Lung (tissue), 12 donors: ENCODE data around the gene NBEA. TPM values are rescaled to one million over a fixed set of nuclear protein-coding genes. Genes with fewer than 3 reads are reported as not detected.
"Not testable (repeated sequence)": the region's sequence is repeated elsewhere in the genome, so short reads cannot be mapped to it uniquely, and the experiment has no call there.

Experiments
- ATAC-seq: fragments of 200-7000 bp; cut with Tn5 transposase; one replicate; pipeline ENCODE4 v1.9.1; 2020; ENCODE audit warnings: moderate number of reproducible peaks; ENCODE audit not compliant: insufficient read depth, low FRiP score
- DNase-seq, 3 donors: peaks; one replicate each; pipeline ENCODE4 v3.0.0-alpha.2; 2013 to 2017
- H3K27ac ChIP-seq, 2 donors: one replicate each; pipeline ENCODE4 v1.5.1; 2013; ENCODE audit warnings: mild to moderate bottlenecking in 2 of 2, moderate library complexity in 2 of 2, control low read depth in 1 of 2, inconsistent platforms in 1 of 2, low read depth in 1 of 2, low read length in 1 of 2
- H3K27me3 ChIP-seq, 3 donors: one replicate each; pipeline ENCODE4 v1.5.1; 2013; ENCODE audit warnings: low read length in 2 of 3; ENCODE audit not compliant: control insufficient read depth in 3 of 3, insufficient read depth in 3 of 3
- H3K36me3 ChIP-seq, 4 donors: one replicate each; pipeline ENCODE4 v1.5.1; 2013; ENCODE audit warnings: low read length in 4 of 4, mild to moderate bottlenecking in 1 of 4, moderate library complexity in 1 of 4; ENCODE audit not compliant: control insufficient read depth in 4 of 4, insufficient read depth in 4 of 4
- H3K4me1 ChIP-seq, 5 donors: one replicate each; pipeline ENCODE4 v1.5.1; 2013; ENCODE audit warnings: low read length in 5 of 5, mild to moderate bottlenecking in 2 of 5, moderate library complexity in 1 of 5; ENCODE audit not compliant: control insufficient read depth in 5 of 5, insufficient read depth in 5 of 5
- H3K4me3 ChIP-seq: one replicate; pipeline ENCODE4 v1.5.1; 2013; ENCODE audit warnings: mild to moderate bottlenecking, control low read depth, moderate library complexity
- H3K9ac ChIP-seq, 2 donors: one replicate each; pipeline ENCODE4 v1.5.1; 2013; ENCODE audit warnings: low read length in 2 of 2, control low read depth in 1 of 2; ENCODE audit not compliant: insufficient read depth in 1 of 2
- H3K9me3 ChIP-seq, 4 donors: one replicate each; pipeline ENCODE4 v1.5.1; 2013; ENCODE audit warnings: low read length in 3 of 4, mild to moderate bottlenecking in 1 of 4, moderate library complexity in 1 of 4; ENCODE audit not compliant: control insufficient read depth in 4 of 4, insufficient read depth in 3 of 4
- WGBS, 2 donors: extraction: QIAGEN DNeasy Blood & Tissue Kit; methylation state at CpG; one replicate each; pipeline ENCODE4 v1.1.7; 2013; 5-methylcytosine and 5-hydroxymethylcytosine counted together
- polyA plus RNA-seq, 2 donors: library from polyadenylated mRNA; stranded (reverse); fragments of 200-250 nt; gene quantifications; one replicate each; pipeline ENCODE4 v1.2.1, GENCODE V29; 2013
- total RNA-seq, 2 donors: library from RNA; depleted of rRNA in 1 of 2; stranded (reverse); fragments of >200 nt in 1 of 2; gene quantifications; one replicate each; pipeline ENCODE4 v1.2.1, GENCODE V29; 2014 to 2021
- TF ChIP-seq, protein P1 (sequence below): IDR thresholded peaks from 2 replicates; pipeline ENCODE4 v1.5.1; 2012; ENCODE audit warnings: mild to moderate bottlenecking; ENCODE audit errors: control extremely low read depth, extremely low read depth
- donor health status: control.
- donor health status: control.
- donor health status: Bipolar disorder and iron deficiency.
- donor health status: healthy.
- donor health status: DM: yes; HTN: yes; CAD: no.

NBEA gene
- total and polyA plus RNA-seq, 4 donors, result 1.6 to 26.5 (median 5.3) TPM

DNA sequence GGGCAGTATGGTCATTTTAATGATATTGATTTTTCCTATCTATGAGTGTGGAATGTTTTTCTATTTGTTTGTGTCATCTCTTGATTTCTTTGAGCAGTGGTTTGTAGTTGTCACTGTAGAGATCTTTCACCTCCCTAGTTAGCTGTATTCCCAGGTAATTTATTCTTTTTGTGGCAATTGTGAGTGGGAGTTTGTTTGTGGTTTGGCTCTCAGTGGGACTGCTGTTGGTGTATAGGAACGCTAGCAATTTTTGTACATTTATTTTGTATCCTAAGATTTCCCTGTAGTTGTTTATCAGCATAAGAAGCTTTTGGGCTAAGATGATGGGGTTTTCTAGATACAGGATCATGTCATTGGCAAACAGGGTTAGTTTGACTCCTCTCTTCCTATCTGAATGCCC is 28.9 kb downstream of the NBEA start:
- no peak for DNase-seq
- Histone ChIP-seq H3K27me3 (no peaks in the 10 kb centered on the region), H3K4me3 (no peak overlapping the region), H3K36me3 (peaks cover 0 to 2% (median 0%) of the 10 kb centered on the region in 4 donors), H3K4me1 (no peaks in the 10 kb centered on the region), H3K27ac (no peak overlapping the region), H3K9ac (no peak overlapping the region), H3K9me3 (peaks cover 0 to 5% (median 5%) of the 10 kb centered on the region in 4 donors)
- no peak for ATAC-seq
- WGBS, 2 donors, result 32 to 97% methylated on average over 1 of the region's 1 CpG
- TF ChIP-seq, protein P1, sequence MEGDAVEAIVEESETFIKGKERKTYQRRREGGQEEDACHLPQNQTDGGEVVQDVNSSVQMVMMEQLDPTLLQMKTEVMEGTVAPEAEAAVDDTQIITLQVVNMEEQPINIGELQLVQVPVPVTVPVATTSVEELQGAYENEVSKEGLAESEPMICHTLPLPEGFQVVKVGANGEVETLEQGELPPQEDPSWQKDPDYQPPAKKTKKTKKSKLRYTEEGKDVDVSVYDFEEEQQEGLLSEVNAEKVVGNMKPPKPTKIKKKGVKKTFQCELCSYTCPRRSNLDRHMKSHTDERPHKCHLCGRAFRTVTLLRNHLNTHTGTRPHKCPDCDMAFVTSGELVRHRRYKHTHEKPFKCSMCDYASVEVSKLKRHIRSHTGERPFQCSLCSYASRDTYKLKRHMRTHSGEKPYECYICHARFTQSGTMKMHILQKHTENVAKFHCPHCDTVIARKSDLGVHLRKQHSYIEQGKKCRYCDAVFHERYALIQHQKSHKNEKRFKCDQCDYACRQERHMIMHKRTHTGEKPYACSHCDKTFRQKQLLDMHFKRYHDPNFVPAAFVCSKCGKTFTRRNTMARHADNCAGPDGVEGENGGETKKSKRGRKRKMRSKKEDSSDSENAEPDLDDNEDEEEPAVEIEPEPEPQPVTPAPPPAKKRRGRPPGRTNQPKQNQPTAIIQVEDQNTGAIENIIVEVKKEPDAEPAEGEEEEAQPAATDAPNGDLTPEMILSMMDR, result no peak

DNA sequence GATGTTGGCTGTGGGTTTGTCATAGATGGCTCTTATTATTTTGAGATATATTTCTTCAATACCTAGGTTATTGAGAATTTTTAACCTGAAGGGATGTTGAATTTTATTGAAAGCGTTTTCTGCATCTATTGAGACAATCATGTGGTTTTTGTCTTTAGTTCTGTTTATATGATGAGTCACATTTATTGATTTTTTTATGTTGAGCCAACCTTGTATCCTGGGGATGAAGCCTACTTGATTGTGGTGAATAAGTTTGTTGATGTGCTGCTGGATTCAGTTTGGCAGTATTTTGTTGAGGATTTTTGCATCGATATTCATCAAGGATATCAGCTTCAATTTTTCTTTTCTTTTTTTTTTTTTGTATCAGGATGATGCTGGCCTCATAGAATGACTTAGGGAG is 29.4 kb downstream of the NBEA start:
- H3K4me1 ChIP-seq, result no peaks in the 10 kb centered on the region
- no peak overlapping the region for H3K27ac ChIP-seq
- ATAC-seq, result no peak
- no peak overlapping the region for H3K4me3 ChIP-seq
- no peak for DNase-seq
- WGBS, 2 donors, result 90 to 91% methylated on average over 2 of the region's 2 CpGs
- no peak overlapping the region for H3K9ac ChIP-seq
- H3K9me3 ChIP-seq, result peaks cover 0 to 5% (median 5%) of the 10 kb centered on the region in 4 donors
- peaks cover 0 to 2% (median 0%) of the 10 kb centered on the region in 4 donors for H3K36me3 ChIP-seq
- H3K27me3 ChIP-seq, result no peaks in the 10 kb centered on the region
- TF ChIP-seq, protein P1, result no peak

DNA sequence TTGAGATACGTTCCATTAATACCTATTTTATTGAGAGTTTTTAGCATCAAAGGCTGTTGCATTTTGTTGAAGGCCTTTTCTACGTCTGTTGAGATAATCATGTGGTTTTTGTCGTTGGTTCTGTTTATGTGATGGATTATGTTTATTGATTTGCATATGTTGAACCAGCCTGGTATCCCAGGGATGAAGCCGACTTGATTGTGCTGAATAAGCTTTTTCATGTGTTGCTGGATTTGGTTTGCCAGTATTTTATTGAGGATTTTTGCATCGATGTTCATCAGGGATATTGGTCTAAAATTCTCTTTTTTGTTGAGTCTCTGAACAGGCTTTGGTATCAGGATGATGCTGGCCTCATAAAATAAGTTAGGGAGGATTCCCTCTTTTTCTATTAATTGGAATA is 43.1 kb downstream of the NBEA start:
- ATAC-seq, H3K9me3 ChIP-seq, H3K9ac ChIP-seq, H3K36me3 ChIP-seq, H3K27me3 ChIP-seq, DNase-seq, H3K27ac ChIP-seq, H3K4me3 ChIP-seq, H3K4me1 ChIP-seq: not testable (repeated sequence)
- WGBS, 2 donors, result 90% methylated on average over 5 of the region's 5 CpGs

DNA sequence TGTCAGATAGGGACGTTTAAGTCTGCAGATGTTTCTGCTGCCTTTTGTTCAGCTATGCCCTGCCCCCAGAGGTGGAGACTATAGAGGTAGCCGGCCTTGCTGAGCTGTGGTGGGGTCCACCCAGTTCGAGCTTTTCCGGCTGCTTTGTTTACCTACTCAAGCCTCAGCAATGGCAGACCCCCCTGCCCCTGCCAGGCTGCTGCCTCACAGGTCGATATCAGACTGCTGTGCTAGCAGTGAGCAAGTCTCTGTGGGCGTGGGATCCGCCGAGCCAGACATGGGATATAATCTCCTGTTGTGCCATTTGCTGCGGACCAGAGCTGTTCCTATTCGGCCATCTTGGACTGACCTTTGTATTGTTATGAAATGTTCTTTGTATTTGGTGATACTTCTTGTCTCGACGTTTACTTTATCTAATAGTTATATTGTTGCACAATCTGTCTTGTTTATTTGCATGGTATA is 46.3 kb downstream of the NBEA start:
- H3K36me3 ChIP-seq, result no peaks in the 10 kb centered on the region
- 96 to 97% methylated on average over 12 of the region's 12 CpGs for WGBS, 2 donors
- ATAC-seq (no peak), DNase-seq (no peak)
- H3K27ac ChIP-seq, result no peak overlapping the region
- no peaks in the 10 kb centered on the region for H3K4me1 ChIP-seq
- TF ChIP-seq, protein P1, result no peak
- peaks cover 0 to 16% (median 8%) of the 10 kb centered on the region in 4 donors for H3K9me3 ChIP-seq
- no peak overlapping the region for H3K4me3 ChIP-seq
- no peaks in the 10 kb centered on the region for H3K27me3 ChIP-seq
- no peak overlapping the region for H3K9ac ChIP-seq
